Measurements from ENCODE around the gene ADH1B. TPM values are rescaled to one million over a fixed set of nuclear protein-coding genes. Genes with fewer than 3 reads are reported as not detected.

The ADH1B gene
- polyA plus RNA-seq, 3 donors: not detected

DNA sequence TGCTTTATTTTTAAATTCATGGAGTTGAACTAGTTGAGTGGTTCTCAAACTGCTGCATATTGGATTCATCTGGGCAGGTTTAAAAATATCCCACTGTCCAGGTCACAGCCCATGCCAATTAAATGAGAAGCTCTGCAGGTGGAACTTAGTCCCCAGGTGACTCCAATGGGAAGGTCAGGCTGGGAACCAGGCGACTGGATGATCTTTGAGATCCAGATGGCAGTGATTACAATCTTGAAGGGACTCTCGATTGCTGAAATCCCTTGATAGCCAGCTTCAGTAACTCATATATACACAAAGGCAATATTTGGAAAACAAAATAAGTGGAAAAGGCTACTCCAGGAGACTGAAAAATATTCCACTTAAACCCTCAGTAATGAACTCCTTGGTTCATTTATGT, 38.5 kb downstream of the ADH1B start:
- TF ChIP-seq, protein P1, sequence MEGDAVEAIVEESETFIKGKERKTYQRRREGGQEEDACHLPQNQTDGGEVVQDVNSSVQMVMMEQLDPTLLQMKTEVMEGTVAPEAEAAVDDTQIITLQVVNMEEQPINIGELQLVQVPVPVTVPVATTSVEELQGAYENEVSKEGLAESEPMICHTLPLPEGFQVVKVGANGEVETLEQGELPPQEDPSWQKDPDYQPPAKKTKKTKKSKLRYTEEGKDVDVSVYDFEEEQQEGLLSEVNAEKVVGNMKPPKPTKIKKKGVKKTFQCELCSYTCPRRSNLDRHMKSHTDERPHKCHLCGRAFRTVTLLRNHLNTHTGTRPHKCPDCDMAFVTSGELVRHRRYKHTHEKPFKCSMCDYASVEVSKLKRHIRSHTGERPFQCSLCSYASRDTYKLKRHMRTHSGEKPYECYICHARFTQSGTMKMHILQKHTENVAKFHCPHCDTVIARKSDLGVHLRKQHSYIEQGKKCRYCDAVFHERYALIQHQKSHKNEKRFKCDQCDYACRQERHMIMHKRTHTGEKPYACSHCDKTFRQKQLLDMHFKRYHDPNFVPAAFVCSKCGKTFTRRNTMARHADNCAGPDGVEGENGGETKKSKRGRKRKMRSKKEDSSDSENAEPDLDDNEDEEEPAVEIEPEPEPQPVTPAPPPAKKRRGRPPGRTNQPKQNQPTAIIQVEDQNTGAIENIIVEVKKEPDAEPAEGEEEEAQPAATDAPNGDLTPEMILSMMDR (IDR thresholded peaks at IDR 0.05): no peak
- Histone ChIP-seq H3K4me3 (replicated peaks in 1 of 3; ENCODE audit: low read depth in 2 of 3, low read length in 3 of 3) (no peak overlapping the region), H2AFZ (ENCODE audit: insufficient read depth, low read depth, low read length, poor library complexity, severe bottlenecking) (no peak overlapping the region), H3K4me2 (replicated peaks; ENCODE audit: extremely low read depth, low read length, poor library complexity, severe bottlenecking) (no peak overlapping the region), H3K27ac (ENCODE audit: low read depth in 1 of 2, low read length in 2 of 2) (no peak overlapping the region), H3K36me3 (replicated peaks in 1 of 2; ENCODE audit: control insufficient read depth in 1 of 2, insufficient read depth in 2 of 2, low read length in 2 of 2) (no peaks in the 10 kb centered on the region), H3K4me1 (ENCODE audit: control insufficient read depth in 1 of 2, insufficient read depth in 2 of 2, low read length in 2 of 2) (no peaks in the 10 kb centered on the region), H3K79me2 (ENCODE audit: insufficient read depth, low read length) (no peaks in the 10 kb centered on the region), H3K27me3 (ENCODE audit: control insufficient read depth in 2 of 2, insufficient read depth in 2 of 2, low read length in 2 of 2) (no peaks in the 10 kb centered on the region), H4K20me1 (ENCODE audit: insufficient read depth, low read length) (no peaks in the 10 kb centered on the region), H3K9me3 (replicated peaks in 1 of 2; ENCODE audit: control insufficient read depth in 1 of 2, insufficient read depth in 1 of 2, low read length in 2 of 2) (peaks cover 0 to 4% of the 10 kb centered on the region in 2 donors), H3K9ac (ENCODE audit: insufficient read depth, low read length, poor library complexity, severe bottlenecking) (no peak overlapping the region)
- no peaks in the 10 kb centered on the region for H3K27me3 Mint-ChIP-seq (ENCODE audit: low read depth in 3 of 3)
- no peak overlapping the region for H3K4me3 Mint-ChIP-seq
- no peak overlapping the region for H3K27ac Mint-ChIP-seq
- WGBS (ENCODE audit: insufficient coverage): no CpG with 5 or more reads among the region's 2 CpGs
- no peaks in the 10 kb centered on the region for H3K4me1 Mint-ChIP-seq
- H3K9me3 Mint-ChIP-seq: peaks cover 0 to 7% (median 5%) of the 10 kb centered on the region in 7 donors
- no peak for DNase-seq
- intact Hi-C loops (cut with micrococcal nuclease): no loop called here
- H3K36me3 Mint-ChIP-seq: no peaks in the 10 kb centered on the region

DNA sequence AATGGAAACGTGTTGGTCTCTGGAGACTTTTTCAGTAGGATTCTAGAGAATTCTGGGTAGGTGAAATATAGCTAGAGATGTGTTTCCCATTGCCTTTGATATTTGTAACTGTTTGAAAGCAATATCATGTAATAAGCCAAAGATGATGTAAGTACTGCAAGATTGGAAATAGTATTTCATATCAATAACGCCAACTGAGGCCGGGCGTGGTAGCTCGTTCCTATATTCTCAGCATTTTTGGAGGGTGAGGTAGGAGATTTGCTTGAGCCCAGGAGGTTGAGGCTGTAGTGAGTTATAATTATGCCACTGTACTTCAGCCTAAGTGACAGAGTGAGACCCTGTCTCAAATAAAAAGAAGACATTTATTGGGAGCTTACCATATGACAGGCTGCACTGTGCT, 39.9 kb downstream of the ADH1B start:
- intact Hi-C loops (cut with micrococcal nuclease): no loop called here
- Histone ChIP-seq H4K20me1 (ENCODE audit: insufficient read depth, low read length) (no peaks in the 10 kb centered on the region), H3K4me1 (ENCODE audit: control insufficient read depth in 1 of 2, insufficient read depth in 2 of 2, low read length in 2 of 2) (no peaks in the 10 kb centered on the region), H3K36me3 (replicated peaks in 1 of 2; ENCODE audit: control insufficient read depth in 1 of 2, insufficient read depth in 2 of 2, low read length in 2 of 2) (no peaks in the 10 kb centered on the region), H3K4me2 (replicated peaks; ENCODE audit: extremely low read depth, low read length, poor library complexity, severe bottlenecking) (no peak overlapping the region), H3K79me2 (ENCODE audit: insufficient read depth, low read length) (no peaks in the 10 kb centered on the region), H3K9me3 (replicated peaks in 1 of 2; ENCODE audit: control insufficient read depth in 1 of 2, insufficient read depth in 1 of 2, low read length in 2 of 2) (peaks cover 0 to 4% of the 10 kb centered on the region in 2 donors), H3K9ac (ENCODE audit: insufficient read depth, low read length, poor library complexity, severe bottlenecking) (no peak overlapping the region), H2AFZ (ENCODE audit: insufficient read depth, low read depth, low read length, poor library complexity, severe bottlenecking) (no peak overlapping the region), H3K27me3 (ENCODE audit: control insufficient read depth in 2 of 2, insufficient read depth in 2 of 2, low read length in 2 of 2) (no peaks in the 10 kb centered on the region), H3K4me3 (replicated peaks in 1 of 3; ENCODE audit: low read depth in 2 of 3, low read length in 3 of 3) (no peak overlapping the region), H3K27ac (ENCODE audit: low read depth in 1 of 2, low read length in 2 of 2) (no peak overlapping the region)
- Mint-ChIP-seq H3K9me3 (peaks cover 0 to 5% (median 1%) of the 10 kb centered on the region in 7 donors), H3K36me3 (no peaks in the 10 kb centered on the region), H3K4me3 (no peak overlapping the region), H3K27ac (no peak overlapping the region), H3K27me3 (ENCODE audit: low read depth in 3 of 3) (no peaks in the 10 kb centered on the region), H3K4me1 (no peaks in the 10 kb centered on the region)
- no peak for DNase-seq
- WGBS (ENCODE audit: insufficient coverage): 100% methylated on average over 1 of the region's 5 CpGs
- TF ChIP-seq, protein P1 (IDR thresholded peaks at IDR 0.05): no peak

Data from CD14-positive monocyte (primary cell).